H1 (cell line): ENCODE measurements around the gene TMEM222. TPM values are rescaled to one million over a fixed set of nuclear protein-coding genes. Genes with fewer than 3 reads are reported as not detected.

Experiments
- ZNF274 ChIP-seq: IDR thresholded peaks from 2 replicates; pipeline ENCODE4 v1.7.0; 2012; ENCODE audit warnings: low read length, borderline replicate concordance; ENCODE audit errors: extremely low read depth
- polyA plus RNA-seq, 7 experiments: library from polyadenylated mRNA; depleted of rRNA in 3 of 7; stranded (reverse) in 5 of 7; unstranded in 2 of 7; fragments of >200 nt in 5 of 7; fragments of 200-250 nt in 2 of 7; gene quantifications; 1 replicate in 5 of 7; 2 replicates in 1 of 7; 4 replicates in 1 of 7; pipeline versions ENCODE4 v1.2.1 to v1.2.3, GENCODE V29; 2011 to 2013; ENCODE audit warnings: missing spikeins in 2 of 7, mixed read lengths in 2 of 7
- total RNA-seq: library from RNA; stranded (reverse); fragmentation: NEBNext Ultra II Directional; extraction: Animal tissue kit (Norgen Biotek cat#: 25700); gene quantifications from 2 replicates; pipeline ENCODE4 v1.2.1, GENCODE V29; 2021

TMEM222 gene
- total and polyA plus RNA-seq, 2 of the 8 experiments (the other 6 are each of a cell fraction or from before 2014, with no cell fraction given): 27.0 to 51.8 TPM

DNA sequence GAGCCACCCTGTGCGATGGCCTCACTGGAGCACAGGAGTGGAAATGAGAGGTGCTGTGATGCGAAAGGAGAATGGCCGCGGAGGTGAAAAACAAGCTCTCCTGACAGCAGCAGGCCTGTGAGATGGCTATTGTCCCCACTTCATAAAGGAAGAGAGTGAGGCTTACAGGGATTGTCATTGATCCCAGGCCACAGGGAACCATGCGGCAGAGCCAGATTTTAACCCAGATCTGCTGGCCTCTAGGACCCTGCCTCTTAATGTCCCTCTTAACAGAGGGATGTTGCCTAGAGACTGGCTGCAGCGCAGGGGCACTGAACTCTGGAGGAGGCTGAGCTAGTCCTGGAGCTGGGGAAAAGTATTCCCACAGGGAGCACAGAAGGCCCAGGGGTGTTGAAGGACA lies 16.8 kb downstream of the TMEM222 start (continued):
- TF ChIP-seq ZNF274: no peak
